ENCODE data around the gene ALDH3B1.
"Not testable (repeated sequence)": the region's sequence is repeated elsewhere in the genome, so short reads cannot be mapped to it uniquely, and the experiment has no call there.

DNA sequence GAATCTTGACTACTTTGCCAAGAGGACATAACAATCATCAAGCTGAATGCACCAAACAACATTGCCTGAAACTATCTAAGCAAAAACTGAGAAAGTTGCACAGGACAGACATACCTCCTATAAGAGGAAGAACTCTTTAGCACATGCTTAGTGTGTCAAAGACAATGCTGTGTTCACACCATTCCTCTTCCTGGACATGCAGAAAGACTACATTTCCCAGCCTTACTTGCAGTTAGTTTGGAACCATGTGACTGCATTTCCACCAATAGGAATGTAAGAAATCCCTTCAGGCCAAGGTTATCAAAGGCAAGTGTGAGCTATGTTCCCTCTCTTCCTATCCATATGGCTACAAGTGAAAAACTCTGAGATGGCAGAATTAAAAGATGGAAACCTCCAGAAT, 45.4 kb upstream of the ALDH3B1 start:
- TF ChIP-seq, protein P1, sequence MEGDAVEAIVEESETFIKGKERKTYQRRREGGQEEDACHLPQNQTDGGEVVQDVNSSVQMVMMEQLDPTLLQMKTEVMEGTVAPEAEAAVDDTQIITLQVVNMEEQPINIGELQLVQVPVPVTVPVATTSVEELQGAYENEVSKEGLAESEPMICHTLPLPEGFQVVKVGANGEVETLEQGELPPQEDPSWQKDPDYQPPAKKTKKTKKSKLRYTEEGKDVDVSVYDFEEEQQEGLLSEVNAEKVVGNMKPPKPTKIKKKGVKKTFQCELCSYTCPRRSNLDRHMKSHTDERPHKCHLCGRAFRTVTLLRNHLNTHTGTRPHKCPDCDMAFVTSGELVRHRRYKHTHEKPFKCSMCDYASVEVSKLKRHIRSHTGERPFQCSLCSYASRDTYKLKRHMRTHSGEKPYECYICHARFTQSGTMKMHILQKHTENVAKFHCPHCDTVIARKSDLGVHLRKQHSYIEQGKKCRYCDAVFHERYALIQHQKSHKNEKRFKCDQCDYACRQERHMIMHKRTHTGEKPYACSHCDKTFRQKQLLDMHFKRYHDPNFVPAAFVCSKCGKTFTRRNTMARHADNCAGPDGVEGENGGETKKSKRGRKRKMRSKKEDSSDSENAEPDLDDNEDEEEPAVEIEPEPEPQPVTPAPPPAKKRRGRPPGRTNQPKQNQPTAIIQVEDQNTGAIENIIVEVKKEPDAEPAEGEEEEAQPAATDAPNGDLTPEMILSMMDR (IDR thresholded peaks at IDR 0.05): not testable (repeated sequence)
- TF ChIP-seq POLR2A (IDR thresholded peaks at IDR 0.05): not testable (repeated sequence)
